Renal cortical epithelial cell (primary cell): ENCODE results near the gene FATE1. TPM values are rescaled to one million over a fixed set of nuclear protein-coding genes. Genes with fewer than 3 reads are reported as not detected.

Experiments used
- DNase-seq: peaks from one replicate; pipeline ENCODE4 v3.0.0-alpha.2; 2011; ENCODE audit warnings: low read depth
- total RNA-seq: library from RNA; depleted of rRNA; stranded (reverse); fragments of >200 nt; gene quantifications from 2 replicates; pipeline ENCODE4 v1.2.3, GENCODE V29; 2014

Gene FATE1
- total RNA-seq, 1 donor from 2014 or later = not detected

- DNase-seq = no peak
Observed at GRCh38 chrX:151743651-151744470, 28.0 kb downstream of the FATE1 start.

GRCh38 chrX:151745651-151746050 is 29.8 kb downstream of the FATE1 start:
- DNase-seq = no peak

- no peak for DNase-seq
Observed at GRCh38 chrX:151746502-151746901, 30.7 kb downstream of the FATE1 start.

GRCh38 chrX:151750511-151750910 is 34.7 kb downstream of the FATE1 start:
- no peak for DNase-seq

GRCh38 chrX:151752847-151753246 is 37.0 kb downstream of the FATE1 start:
- DNase-seq = no peak

GRCh38 chrX:151753313-151754046 is 37.6 kb downstream of the FATE1 start:
- peak; percentile 8 for DNase-seq

GRCh38 chrX:151754047-151754429 is 38.2 kb downstream of the FATE1 start:
- peak; percentile 26 for DNase-seq

- DNase-seq = no peak
Observed at GRCh38 chrX:151754641-151755215, 38.9 kb downstream of the FATE1 start.

GRCh38 chrX:151759041-151759708 is 43.3 kb downstream of the FATE1 start:
- DNase-seq = no peak

GRCh38 chrX:151762802-151763201 is 47.0 kb downstream of the FATE1 start:
- DNase-seq = no peak

GRCh38 chrX:151763711-151764110 is 47.9 kb downstream of the FATE1 start:
- DNase-seq = no peak

GRCh38 chrX:151765026-151765425 is 49.2 kb downstream of the FATE1 start:
- no peak for DNase-seq

- DNase-seq = no peak
Observed at GRCh38 chrX:151771726-151772125, 55.9 kb downstream of the FATE1 start.

Other genes starting within 250 kb of the FATE1 start
- gene PASD1, start 152.4 kb upstream of the FATE1 start, total RNA-seq = not detected in 2 replicates
- not detected in 2 replicates for gene PRRG3, start 20.6 kb upstream of the FATE1 start, total RNA-seq
- not detected in 2 replicates for gene CNGA2, start 18.7 kb downstream of the FATE1 start, total RNA-seq
- gene MAGEA4, start 196.9 kb downstream of the FATE1 start, total RNA-seq = not detected in 2 replicates